ENCODE measurements around the gene COBL.

Gene COBL

DNA sequence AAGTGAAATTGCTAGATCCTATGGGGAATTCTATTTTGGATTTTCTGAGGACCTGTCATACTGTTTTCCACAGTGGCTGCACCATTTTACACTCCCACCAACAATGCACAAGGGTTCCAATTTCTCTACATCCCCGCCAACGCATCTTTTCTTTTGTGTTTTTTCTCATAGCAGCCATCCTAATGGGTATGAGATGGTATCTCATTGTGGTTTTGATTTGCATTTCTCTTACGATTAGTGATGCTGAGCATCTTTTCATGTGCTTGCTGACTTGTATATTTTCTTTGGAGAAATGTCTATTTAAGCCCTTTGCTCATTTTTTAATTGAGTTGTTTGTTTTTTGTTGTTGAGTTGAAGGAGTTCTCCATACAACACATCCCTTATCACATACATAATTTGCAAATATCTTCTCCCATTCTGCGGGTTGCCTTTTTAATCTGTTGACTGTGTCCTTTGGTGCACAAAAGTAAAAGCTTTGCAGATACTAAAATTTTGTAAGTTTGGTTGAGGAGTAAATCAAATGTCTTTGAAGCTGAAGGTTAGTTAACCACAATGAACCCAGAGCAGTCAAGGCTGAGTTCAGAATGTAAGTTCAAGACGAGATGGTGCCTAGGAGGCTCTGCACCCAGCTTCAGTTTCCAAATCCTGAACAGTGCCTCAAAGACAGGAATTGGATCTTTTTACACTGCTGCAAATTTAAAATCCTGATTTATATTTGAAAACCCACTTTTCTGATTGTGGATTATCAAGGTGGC lies 195.4 kb downstream of the COBL start:
- DNase-seq (ENCODE audit: low read depth in 2 of 2), result no peak

DNA sequence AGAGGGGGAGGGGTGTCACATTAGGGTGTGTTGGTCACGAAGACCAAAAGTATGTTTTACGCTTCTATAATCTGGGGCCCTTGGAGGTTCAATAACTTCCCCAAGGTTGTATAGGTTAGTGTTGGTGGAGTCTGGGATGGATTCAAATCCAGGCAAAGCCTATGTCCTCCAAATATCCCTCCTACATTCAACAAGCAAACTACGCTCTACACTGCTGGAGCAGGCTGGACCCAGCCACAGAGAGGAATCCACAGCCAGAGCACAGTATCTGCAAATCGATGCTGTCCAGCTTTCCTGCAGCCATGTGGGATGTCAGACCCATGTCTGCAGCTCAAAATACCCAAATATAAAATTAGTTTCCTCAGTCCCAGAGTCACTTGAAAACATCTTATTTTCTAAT lies 198.0 kb downstream of the COBL start:
- DNase-seq (ENCODE audit: low read depth in 2 of 2), result no peak

DNA sequence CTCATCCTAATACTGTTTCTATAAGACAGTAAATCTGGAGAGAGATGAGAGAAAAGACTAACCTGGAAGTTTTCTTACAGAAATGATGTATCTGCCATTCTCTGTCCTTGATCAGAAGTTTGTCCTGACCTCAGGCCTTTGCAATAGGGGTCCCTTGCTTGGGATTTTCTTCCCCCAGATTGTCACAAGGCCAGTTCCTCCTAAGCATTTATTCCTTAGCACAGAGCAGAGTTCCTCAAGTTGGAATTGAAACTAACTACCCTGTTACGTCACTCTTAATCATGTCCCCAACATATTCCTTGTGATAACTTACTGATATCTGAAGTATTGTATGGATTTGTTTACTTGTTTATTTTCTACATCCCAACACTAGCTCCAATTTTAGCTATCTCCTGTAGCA lies 202.1 kb downstream of the COBL start:
- no peak for DNase-seq (ENCODE audit: low read depth in 2 of 2)

DNA sequence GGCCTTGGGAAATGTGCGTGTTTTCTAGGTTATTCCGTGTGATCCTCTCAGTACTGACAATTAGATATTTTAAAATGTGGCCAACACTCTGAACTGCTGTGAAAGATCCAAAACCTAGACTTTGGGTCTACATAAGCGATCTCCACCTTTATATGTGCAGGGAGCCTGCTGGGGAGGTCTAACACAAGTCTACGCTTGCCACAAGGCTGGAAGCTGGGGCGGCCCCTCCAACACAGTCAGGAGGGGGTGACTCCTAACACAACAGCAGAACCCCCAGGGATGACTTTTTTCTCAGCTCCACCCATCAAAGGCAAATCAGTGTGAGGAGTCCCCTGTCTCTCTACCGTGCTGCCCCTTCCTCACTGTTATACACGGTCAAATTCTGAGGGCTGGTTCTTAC lies 202.6 kb downstream of the COBL start:
- DNase-seq (ENCODE audit: low read depth in 2 of 2), result no peak

DNA sequence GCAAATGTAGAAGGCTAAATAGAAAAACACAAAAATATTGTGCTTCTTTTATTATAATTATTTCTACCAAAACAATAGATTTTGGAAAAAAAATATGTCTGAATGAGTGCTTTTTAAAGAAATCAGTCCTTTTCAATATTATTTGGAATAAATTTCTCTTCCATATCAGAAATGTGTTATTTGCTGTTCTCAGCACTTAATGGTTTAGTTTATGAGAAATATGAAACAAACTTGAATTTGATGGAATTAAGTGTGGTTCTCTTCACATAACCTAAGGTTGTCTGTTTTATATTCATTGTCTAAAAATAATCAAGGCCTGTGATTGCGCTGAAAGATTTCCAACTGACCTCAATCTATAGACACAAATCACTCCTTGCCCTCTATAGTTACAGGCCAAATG lies 203.0 kb downstream of the COBL start:
- DNase-seq (ENCODE audit: low read depth in 2 of 2), result no peak

DNA sequence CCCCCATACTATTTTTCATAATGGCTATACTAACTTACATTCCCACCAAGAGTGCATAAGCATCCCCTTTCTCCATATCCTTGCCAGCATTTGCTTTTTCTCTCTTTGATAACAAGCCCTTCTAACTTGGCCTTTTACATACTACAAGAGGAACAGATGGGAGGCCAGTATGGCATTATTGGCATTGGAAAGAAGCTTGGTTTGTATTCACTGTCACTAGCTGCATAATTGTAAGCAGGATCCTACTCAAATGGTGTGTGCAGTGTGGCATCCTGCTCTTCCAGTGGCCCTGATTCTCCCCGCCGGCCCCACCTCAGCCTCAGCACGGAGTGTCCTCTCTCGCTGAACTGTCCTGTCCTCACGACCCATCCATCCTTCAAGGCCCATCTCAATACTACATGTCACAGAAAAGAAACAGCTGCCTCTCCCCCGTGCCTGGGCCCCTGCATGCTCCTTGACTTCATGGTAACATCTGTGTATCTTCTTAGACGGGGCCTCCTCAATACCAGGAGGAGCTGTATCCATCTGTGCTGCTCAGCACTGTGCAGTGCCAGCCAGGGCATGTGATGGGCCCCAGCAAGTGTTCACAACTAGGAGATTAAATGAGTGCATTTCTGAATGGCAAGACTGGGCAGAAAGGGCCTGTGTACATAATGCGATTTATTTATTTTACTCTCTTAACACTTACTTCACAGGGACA lies 205.2 kb downstream of the COBL start:
- DNase-seq (ENCODE audit: low read depth in 2 of 2), result no peak

DNA sequence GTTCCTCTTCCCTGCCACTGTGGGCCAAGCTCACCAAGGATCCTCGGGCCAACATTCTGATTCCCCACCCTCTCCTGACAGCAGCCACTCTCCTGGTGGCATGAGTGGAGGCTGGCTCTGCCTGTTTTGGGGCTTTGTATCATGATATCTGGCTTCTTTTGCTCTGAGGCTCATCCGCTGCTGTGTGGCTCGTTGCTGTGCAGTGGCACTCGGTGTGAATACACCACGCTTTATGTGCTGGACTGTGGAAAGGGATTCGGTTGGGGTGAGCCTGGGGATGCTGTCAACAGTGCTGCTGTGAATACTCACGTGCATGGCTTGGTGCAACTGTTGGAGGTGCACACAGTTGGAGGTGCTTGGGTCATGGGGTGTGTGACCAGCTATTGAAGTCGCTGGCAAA lies 208.5 kb downstream of the COBL start:
- no peak for DNase-seq (ENCODE audit: low read depth in 2 of 2)

DNA sequence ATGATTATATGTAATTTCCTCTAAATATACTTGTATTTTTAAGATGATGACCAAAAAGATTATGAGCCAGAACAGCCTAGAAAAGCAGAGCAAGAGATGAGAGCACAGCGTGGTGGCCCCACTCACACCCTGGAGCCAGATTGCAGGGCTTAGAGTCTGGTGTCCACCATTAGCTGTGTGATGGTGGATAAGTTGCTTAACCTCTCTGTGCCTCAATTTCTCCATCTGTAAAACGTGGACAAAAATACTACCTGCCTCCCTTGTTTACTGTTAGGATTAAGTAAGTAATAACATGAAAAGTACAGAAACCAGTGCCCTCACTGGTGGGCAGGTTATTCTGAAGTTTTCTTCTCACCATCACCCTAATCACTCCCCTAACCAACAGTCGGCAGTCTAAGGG lies 212.3 kb downstream of the COBL start:
- DNase-seq (ENCODE audit: low read depth in 2 of 2), result no peak

DNA sequence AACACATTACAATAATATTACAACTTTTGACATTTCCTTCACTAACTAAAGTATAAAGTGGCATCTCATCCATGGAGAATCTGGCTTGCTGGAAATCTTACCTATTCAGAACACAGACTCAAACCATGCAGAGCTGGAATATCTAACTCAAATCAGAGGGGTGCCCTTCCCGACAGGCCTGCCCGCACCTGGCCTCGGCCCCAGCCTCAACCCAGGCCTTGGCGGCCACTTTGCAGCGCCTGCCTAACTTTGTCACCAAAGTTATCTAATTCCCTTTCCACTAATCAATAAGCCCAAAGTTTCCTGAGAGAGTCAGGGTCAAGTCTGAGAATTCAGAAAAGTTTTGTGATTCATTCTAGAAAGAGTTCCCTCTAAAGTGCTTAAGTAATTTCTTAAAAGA lies 212.9 kb downstream of the COBL start:
- no peak for DNase-seq (ENCODE audit: low read depth in 2 of 2)

DNA sequence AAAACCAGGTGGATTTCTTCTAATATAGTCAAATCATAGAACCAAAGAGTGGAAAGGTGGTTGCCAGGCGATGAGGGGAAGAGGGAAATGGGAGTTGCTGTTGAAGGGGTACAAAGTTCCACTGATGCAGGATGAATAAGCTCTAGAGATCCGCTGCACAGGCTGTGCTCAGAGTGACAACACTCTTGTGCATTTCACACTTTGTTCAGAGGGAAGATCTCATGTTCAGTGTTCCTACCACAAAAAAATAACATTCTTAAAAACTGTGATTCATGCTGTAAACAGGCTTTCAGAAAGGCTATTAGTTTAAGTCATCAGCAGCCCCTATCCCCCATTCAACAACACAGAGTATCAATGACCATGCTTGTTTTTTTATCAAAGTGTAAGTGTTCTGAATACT lies 213.8 kb downstream of the COBL start:
- DNase-seq (ENCODE audit: low read depth in 2 of 2), result no peak

DNA sequence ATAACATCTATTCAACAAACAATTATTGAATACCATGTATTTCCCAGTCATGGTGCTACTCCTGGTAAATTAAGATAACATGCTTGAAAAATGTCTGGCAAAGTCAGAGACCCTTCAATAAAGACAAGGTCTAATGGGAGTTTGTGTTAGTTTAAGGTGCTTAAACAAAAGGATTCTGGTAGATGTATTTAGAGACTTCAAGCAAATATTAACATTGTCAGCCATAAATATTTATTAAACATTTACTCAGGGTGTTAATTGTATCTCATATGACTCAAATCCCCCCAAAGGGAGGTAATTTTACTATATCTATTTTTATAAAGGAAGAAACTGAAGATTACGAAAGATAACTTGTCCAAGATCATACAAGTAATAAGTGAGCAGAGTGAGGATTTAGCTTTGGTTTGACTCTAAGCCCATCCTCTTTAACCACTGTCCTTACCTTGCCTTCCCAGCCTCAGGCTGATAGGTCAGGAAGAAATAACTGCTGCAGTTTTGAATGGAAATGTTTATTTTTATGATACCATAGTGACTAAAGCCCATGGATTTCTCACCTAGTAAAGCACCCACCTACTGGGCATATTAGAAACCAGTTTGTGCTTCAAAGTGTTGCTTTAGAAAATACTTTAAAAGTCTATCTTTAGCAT lies 215.4 kb downstream of the COBL start:
- DNase-seq (ENCODE audit: low read depth in 2 of 2), result no peak

DNA sequence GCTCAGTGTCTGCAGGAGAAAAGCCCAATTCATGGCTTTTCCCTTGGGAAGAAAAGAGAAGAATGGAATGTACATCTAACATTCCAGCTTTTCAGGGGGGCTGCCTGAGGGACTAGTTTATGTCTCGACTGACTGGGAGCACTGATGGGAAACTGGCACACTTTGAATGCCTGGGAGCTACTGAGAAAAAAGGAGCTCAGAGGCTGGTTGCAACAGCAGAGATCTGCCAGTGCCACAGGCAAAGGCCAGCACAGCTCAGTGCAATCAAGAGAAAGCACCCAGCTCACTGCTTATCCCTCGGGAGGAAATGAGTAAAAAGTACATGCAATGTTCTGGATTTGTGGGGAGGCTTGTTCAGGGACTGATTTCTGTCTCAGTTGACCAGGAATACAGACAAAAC lies 226.2 kb downstream of the COBL start:
- no peak for DNase-seq (ENCODE audit: low read depth in 2 of 2)

DNA sequence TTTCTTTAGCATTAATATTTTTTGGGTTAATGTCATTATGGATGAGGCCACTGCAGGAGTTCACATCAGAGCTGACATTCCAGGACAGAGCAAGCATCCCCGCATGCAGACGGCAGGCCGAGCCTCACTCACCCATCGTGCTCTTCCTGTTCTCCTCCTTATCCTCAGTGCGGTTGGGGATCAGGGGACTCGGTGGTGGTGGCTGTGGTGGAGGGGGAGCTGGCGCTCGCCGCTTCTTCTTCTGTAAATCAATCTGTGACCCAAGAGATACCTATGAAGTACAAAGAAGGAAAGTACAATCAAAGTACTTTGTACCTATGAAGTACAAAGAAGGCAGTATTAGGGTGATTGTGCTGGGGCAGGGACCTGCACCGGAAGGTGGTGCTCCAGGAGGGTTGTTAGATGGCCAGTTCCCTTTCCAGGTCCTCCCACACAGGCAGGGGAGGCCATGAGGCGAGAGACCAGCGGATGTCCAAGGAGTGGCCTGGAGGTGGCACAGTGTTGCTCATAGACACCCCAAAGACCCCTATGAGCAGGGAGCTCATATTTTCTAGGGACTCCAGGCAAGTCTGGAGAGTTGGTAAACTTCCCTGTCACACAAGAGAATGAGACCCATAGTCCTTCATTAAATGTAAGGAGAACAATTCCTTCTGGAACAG lies 231.4 kb downstream of the COBL start:
- no peak for DNase-seq (ENCODE audit: low read depth in 2 of 2)

DNA sequence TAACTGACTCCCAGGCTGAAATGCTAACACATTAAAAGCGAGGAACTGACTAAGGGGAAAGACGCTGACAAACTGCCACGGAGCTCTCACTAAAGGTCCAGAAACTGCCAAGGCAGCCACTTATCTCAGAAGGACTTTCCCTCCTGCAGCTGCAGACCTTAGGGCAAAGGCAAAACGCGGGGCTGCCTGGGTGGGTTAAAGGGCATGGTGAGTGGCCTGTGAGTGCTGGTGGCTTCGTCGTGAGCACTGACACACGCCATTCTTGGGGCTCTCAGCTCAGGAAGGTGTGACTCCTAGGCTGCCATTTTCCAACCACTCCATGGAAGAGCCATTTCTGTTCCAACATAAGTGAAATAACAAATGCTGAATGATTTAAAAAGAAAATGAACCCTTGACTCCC lies 232.5 kb downstream of the COBL start:
- no peak for DNase-seq (ENCODE audit: low read depth in 2 of 2)

DNA sequence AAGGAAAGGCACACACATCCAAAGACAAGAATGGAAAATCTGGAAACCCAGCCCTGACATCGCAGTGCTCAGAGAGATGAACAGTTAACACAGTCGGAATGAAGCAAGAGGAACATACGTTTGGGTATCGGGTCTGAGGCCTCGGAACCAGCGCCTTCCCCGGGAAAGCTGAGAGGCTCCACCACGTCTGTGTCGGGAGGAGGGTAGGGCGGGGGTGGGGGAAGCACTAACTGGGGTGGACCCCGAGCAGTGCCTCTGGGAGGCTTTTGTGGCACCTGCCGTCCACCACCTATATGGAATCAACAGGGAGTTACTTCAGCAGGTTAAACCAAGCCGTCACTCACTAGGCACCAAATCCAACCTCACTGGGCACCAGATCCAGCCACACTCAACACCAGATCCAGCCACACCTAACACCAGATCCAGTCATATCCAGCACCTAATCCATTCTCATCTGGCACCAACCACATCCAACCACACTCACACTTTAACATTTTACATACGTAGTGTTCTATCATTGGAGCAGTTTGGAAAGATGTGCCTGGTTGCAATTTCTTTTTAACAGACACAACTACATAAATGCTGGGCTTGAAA lies 233.6 kb downstream of the COBL start:
- no peak for DNase-seq (ENCODE audit: low read depth in 2 of 2)

DNA sequence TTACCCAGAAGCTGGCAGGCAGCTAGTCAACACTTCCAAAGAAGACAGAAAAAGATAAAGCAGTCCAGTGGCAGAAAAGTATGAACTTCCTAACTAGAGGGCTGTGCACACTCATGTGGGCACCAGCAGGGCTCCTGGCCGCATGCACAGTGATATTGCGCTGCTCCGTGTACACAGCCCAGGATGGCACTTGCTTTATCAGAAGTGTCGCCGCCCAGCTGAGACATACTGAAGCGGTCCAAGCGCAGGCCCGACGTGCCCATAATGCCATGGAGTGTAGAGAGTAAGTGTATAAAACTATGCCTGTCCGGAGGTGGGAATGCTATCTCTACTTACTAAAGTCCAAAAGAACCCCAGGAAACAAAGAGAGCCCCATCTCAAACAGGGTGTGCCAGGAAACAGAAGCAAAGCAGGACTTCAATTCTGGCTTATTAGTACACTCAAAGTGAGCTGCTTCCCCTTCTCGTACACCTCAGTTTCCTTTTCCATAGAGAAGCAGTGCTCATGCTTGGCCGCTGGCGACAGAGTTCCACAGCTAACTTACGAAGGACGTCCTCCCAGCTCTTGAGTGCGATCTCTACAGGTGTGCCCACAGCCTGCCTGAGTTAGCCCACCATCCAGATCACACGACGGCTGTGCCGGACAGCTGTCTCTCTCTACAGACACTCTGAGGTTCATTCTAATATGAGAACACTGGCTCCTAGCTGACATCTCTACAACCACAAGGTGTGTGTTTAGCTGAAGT lies 234.3 kb downstream of the COBL start:
- DNase-seq (ENCODE audit: low read depth in 2 of 2), result no peak

DNA sequence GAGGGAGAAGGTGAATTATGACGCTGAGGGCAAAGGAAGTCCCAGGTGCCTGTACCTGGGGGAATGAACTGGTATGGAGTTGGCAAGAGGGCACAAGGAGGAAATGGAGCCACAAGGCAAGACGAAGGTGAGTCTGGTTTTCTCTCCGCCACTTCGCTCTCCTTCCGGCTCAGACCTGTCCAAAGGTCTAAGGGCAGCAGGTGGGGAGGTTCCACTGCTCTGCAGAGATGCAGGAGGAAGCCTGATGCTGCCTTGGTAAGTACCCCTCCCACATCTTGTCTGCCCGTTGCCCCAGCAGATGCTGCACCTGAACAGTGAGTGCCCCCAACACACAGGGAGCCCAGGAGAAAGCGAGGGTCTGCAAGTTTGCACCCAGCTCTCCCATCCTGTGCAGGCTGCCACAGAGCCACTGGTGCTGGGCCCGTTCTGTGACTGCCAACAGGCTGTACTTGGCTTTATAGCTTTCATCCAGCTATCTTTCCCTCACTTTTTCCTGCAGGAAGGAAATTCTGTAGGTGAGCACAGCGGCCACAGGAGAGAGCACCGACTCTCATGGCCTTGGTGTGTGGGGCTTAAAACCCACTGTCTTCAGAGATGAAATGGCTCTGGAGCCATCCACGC lies 235.2 kb downstream of the COBL start:
- no peak for DNase-seq (ENCODE audit: low read depth in 2 of 2)

DNA sequence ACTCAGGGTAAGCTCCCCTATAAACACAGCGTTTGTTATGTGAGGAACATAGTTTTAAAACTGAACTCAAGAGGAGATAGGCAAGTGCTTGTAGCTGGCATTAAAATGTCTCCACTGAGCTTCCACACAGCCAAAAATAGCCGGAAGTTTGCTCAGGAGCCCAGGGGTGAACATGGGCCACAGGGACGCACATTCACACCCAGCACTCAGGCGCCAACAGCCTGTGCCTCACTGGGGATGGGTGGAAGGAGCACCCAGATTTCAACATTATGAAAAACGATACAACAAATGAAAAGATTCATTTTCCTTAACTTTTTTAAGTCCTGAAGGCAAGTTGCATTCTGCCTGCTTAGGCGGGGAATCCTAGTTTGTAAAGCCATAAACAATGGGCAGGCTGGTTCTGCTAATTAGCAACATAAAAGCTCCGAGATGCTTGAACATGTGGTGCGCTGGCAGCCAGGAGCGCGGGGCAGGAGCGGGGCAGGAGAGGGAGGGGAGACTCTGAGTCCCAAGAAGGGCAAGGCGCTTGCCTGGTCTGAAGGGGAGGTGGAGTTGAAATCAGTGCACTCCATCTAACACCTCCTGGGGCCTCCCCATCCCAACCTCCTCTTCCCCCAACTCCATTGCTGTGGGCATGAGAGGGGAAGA lies 235.9 kb downstream of the COBL start:
- DNase-seq (ENCODE audit: low read depth in 2 of 2), result no peak

DNA sequence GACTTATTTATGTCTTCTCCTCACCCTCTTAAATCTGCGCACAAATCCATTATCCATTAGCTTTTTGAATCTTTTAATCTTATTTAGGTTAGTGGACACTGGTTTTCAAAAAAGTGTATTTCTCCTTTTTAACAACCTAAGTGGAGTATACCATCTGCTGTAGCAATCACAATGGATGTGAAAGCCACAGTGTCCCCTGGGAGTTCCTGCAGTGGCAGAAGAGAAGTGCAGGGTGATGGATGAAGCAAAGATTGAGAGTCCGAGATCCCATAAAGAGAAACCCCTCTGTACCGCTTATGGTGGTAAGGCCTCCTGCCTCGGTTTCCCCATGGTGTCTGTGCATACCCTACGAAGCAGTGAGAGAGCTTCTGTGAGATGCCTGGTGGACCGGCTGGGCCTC lies 236.4 kb downstream of the COBL start:
- DNase-seq (ENCODE audit: low read depth in 2 of 2), result no peak

DNA sequence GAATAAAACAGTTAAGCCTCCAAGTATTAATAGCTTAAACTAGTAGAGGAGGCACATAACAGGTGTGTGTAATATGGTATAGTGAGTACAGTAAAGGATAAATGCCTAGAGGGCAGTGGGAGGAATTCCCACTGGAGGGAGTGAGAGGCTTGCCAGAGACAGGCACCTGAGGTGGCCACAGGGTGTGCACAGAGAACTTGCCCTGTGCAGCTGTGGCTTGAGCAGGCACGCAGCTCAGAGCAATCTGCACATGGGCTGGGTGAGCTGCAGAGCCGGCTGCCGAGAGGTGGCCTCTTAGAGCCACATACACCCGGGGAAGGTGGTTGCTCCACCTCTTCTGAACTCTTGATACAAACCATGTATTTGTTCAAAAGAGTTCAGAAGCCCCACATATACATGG lies 237.1 kb downstream of the COBL start:
- DNase-seq (ENCODE audit: low read depth in 2 of 2), result no peak

DNA sequence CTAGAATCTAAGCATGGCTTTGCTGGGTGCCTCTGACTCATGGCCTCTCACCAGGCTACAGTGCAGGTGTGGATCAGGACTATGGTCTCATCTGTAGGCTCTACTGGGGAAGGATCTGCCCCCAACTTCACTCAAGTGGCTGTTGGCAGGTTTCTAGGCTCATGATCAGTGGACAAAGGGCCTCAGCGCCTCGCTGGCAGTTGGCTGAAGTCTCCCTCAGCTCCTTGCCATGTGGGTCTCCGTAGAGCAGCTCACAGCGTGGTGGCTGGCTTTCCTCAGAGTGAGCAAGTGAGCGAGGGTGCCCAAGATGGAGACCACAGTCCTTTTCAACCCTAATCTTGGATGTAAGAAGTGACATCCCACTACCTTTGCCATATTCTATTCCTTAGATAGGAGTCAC lies 238.0 kb downstream of the COBL start:
- DNase-seq (ENCODE audit: low read depth in 2 of 2), result no peak
